HL-60 (cell line): ENCODE results near the gene GPR146.

Source experiments
- DNase-seq, 2 experiments: peaks; one replicate each; pipeline ENCODE4 v3.0.0-alpha.2; 2010 to 2020; ENCODE audit warnings: low read depth in 1 of 2, low spot score in 1 of 2
- H3K27ac ChIP-seq: fragments of 250-450 bp; sonication (Bioruptor Pico); replicated peaks from 2 replicates; pipeline ENCODE4 v1.5.1; 2020; ENCODE audit warnings: mild to moderate bottlenecking, moderate library complexity
- H3K27me3 ChIP-seq: fragments of 250-450 bp; sonication (Bioruptor Pico); 2 replicates; pipeline ENCODE4 v1.5.1; 2021; ENCODE audit warnings: mild to moderate bottlenecking, moderate library complexity; ENCODE audit not compliant: insufficient read depth, poor library complexity, severe bottlenecking
- H3K4me3 ChIP-seq: replicated peaks from 2 replicates; pipeline ENCODE4 v1.5.1; 2011; ENCODE audit warnings: mild to moderate bottlenecking, control low read depth, low read length; ENCODE audit not compliant: insufficient read depth
- CTCF ChIP-seq: IDR thresholded peaks from one replicate; pipeline ENCODE4 v1.5.1; 2011; ENCODE audit warnings: low read length, control low read depth, inconsistent platforms; ENCODE audit not compliant: insufficient read depth
- GABPA ChIP-seq: IDR thresholded peaks from 2 replicates; pipeline ENCODE4 v1.6.1; 2012; ENCODE audit warnings: low read depth
- POLR2AphosphoS5 ChIP-seq: IDR thresholded peaks from 2 replicates; pipeline ENCODE4 v1.6.1; 2012; ENCODE audit warnings: low read depth
- REST ChIP-seq: IDR thresholded peaks from 2 replicates; pipeline ENCODE4 v1.6.1; 2012; ENCODE audit warnings: low read depth; ENCODE audit not compliant: insufficient replicate concordance
- SPI1 ChIP-seq: IDR thresholded peaks from 2 replicates; pipeline ENCODE4 v1.6.1; 2012; ENCODE audit warnings: low read depth, mild to moderate bottlenecking, borderline replicate concordance

The GPR146 gene

GRCh38 chr7:1059200-1060091 lies 15.1 kb downstream of the GPR146 start:
- DNase-seq = no peak
- Histone ChIP-seq H3K27ac (no peak overlapping the region), H3K4me3 (no peak overlapping the region), H3K27me3 (no peaks in the 10 kb centered on the region)
- TF ChIP-seq REST (no peak), GABPA (no peak), CTCF (no peak)

GRCh38 chr7:1060315-1061072 lies 16.1 kb downstream of the GPR146 start:
- DNase-seq = no peak
- H3K4me3 ChIP-seq = no peak overlapping the region

More at GRCh38 chr7:1060315-1061072, 16.1 kb downstream of the GPR146 start:
- Histone ChIP-seq H3K27ac (no peak overlapping the region), H3K27me3 (no peaks in the 10 kb centered on the region)
- no peak for TF ChIP-seq CTCF
- no peak for TF ChIP-seq POLR2AphosphoS5
- TF ChIP-seq REST = no peak
- no peak for TF ChIP-seq GABPA
- no peak for TF ChIP-seq SPI1
